Caco-2 (cell line): ENCODE measurements around the gene C1GALT1C1L. TPM values are rescaled to one million over a fixed set of nuclear protein-coding genes. Genes with fewer than 3 reads are reported as not detected.
"Not testable (repeated sequence)": the region's sequence is repeated elsewhere in the genome, so short reads cannot be mapped to it uniquely, and the experiment has no call there.

Experiments used
- BruUV-seq: library from RNA; stranded (reverse); fragments of 400-500 nt; replicated peaks from 2 replicates; lab custom pipeline; 2021; lab: Mats Ljungman, UMichigan
- CTCF ChIA-PET: fragments of 300-600 bp; sonication (Branson Sonifier 250); formaldehyde crosslinking; loops from one replicate; lab custom pipeline; 2022; ENCODE audit warnings: antibody characterized with exemption; lab: Charles Lee
- POLR2A ChIA-PET: fragments of 300-600 bp; sonication (Branson Sonifier 250); formaldehyde crosslinking; loops from one replicate; lab custom pipeline; 2022; ENCODE audit warnings: antibody characterized with exemption; lab: Charles Lee
- DNase-seq, 2 experiments: peaks; one replicate each; pipeline versions ENCODE4 v3.0.0 to v3.0.0-alpha.2; 2020 to 2022
- H3K27me3 ChIP-seq: replicated peaks from 2 replicates; pipeline ENCODE4 v1.6.0; 2011; ENCODE audit warnings: low read length; ENCODE audit not compliant: control insufficient read depth, insufficient read depth
- H3K36me3 ChIP-seq: 2 replicates; pipeline ENCODE4 v1.5.1; 2011; ENCODE audit warnings: low read length; ENCODE audit not compliant: control insufficient read depth, insufficient read depth
- H3K4me1 ChIP-seq: fragments of 250-450 bp; sonication (Bioruptor Pico); 2 replicates; pipeline ENCODE4 v1.5.1; 2020; ENCODE audit warnings: mild to moderate bottlenecking
- H3K4me3 ChIP-seq: 2 replicates; pipeline ENCODE4 v1.5.1; 2011; ENCODE audit warnings: low read depth, mild to moderate bottlenecking, control low read depth, low read length
- H3K9me3 ChIP-seq: fragments of 250-450 bp; sonication (Bioruptor Pico); 2 replicates; pipeline ENCODE4 v1.5.1; 2020; ENCODE audit warnings: mild to moderate bottlenecking, moderate library complexity
- H3K27ac Mint-ChIP-seq: one replicate; pipeline ENCODE4 v1.8.0; 2022; ENCODE audit warnings: mixed read lengths; ENCODE audit not compliant: unreplicated experiment
- H3K27me3 Mint-ChIP-seq: one replicate; pipeline ENCODE4 v1.8.0; 2022; ENCODE audit warnings: mixed read lengths; ENCODE audit not compliant: insufficient read depth, unreplicated experiment
- H3K36me3 Mint-ChIP-seq: one replicate; pipeline ENCODE4 v1.8.0; 2022; ENCODE audit warnings: mild to moderate bottlenecking, mixed read lengths; ENCODE audit not compliant: insufficient read depth, unreplicated experiment
- H3K4me1 Mint-ChIP-seq: one replicate; pipeline ENCODE4 v1.8.0; 2022; ENCODE audit warnings: low read depth, mixed read lengths; ENCODE audit not compliant: unreplicated experiment
- H3K4me3 Mint-ChIP-seq: one replicate; pipeline ENCODE4 v1.8.0; 2022; ENCODE audit warnings: mild to moderate bottlenecking, moderate library complexity, mixed read lengths; ENCODE audit not compliant: unreplicated experiment
- H3K9me3 Mint-ChIP-seq: one replicate; pipeline ENCODE4 v1.8.0; 2022; ENCODE audit warnings: mixed read lengths; ENCODE audit not compliant: unreplicated experiment
- intact Hi-C: fragments of 100-400 bp; cut with micrococcal nuclease; formaldehyde crosslinking; loops from one replicate; pipeline ENCODE4 v1.10.0; 2022; ENCODE audit not compliant: unreplicated experiment
- total RNA-seq: library from RNA; stranded (reverse); gene quantifications from 2 replicates; pipeline ENCODE4 v1.2.3, GENCODE V29; 2022
- TF ChIP-seq, protein P1 (sequence below), 2 experiments: fragments of 200-600 bp in 1 of 2; IDR thresholded peaks; 1 replicate in 1 of 2; 2 replicates in 1 of 2; pipeline versions ENCODE4 v1.5.1 to v1.8.0; 2011 to 2022; ENCODE audit warnings: antibody characterized with exemption in 1 of 2, control low read depth in 1 of 2, inconsistent platforms in 1 of 2, low read depth in 1 of 2, low read length in 1 of 2, mild to moderate bottlenecking in 1 of 2, moderate library complexity in 1 of 2; ENCODE audit not compliant: insufficient read depth in 1 of 2, severe bottlenecking in 1 of 2, unreplicated experiment in 1 of 2

C1GALT1C1L gene
- total RNA-seq, 1 experiment from 2014 or later: 1.0 TPM

DNA sequence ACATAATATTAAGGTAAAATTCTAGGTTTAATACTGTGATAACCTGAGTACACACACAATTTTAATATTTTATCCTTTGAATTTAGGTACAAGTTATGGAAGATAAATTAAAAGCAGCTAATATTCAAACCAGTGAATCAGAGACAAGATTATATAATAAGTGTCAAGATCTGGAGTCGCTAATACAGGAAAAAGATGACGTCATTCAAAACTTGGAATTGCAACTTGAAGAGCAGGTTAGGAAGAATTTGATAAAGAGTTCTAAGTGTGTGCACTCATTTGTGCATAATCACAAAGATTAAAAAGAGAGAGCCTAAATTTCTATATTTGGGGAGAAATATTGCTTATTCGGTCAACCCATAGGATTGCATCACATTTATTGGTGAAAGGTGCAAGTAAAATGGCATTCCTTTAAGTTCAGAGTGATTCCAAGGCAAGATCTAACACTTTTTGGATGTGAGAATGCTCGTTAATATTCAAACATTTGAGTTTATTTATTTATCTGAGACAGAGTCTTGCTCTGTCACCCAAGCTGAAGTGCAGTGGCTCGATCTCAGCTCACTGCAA lies 16.3 kb upstream of the C1GALT1C1L start:
- no peaks in the 10 kb centered on the region for H3K4me1 Mint-ChIP-seq
- no peaks in the 10 kb centered on the region for H3K9me3 Mint-ChIP-seq
- ChIA-PET POLR2A (no interaction called here), CTCF (no interaction called here)
- no TSS peak for BruUV-seq
- no peak overlapping the region for H3K4me3 ChIP-seq
- H3K27me3 Mint-ChIP-seq: peaks cover 10% of the 10 kb centered on the region
- no peaks in the 10 kb centered on the region for H3K36me3 Mint-ChIP-seq
- H3K27me3 ChIP-seq: 0 out of 2 replicates have a peak, but pooled peaks cover 2% of the 10 kb centered on the region
- intact Hi-C loops: no loop called here
- no peaks in the 10 kb centered on the region for H3K4me1 ChIP-seq
- TF ChIP-seq, protein P1, sequence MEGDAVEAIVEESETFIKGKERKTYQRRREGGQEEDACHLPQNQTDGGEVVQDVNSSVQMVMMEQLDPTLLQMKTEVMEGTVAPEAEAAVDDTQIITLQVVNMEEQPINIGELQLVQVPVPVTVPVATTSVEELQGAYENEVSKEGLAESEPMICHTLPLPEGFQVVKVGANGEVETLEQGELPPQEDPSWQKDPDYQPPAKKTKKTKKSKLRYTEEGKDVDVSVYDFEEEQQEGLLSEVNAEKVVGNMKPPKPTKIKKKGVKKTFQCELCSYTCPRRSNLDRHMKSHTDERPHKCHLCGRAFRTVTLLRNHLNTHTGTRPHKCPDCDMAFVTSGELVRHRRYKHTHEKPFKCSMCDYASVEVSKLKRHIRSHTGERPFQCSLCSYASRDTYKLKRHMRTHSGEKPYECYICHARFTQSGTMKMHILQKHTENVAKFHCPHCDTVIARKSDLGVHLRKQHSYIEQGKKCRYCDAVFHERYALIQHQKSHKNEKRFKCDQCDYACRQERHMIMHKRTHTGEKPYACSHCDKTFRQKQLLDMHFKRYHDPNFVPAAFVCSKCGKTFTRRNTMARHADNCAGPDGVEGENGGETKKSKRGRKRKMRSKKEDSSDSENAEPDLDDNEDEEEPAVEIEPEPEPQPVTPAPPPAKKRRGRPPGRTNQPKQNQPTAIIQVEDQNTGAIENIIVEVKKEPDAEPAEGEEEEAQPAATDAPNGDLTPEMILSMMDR (IDR thresholded peaks at IDR 0.05; ENCODE audit: insufficient read depth in 1 of 2, low read depth in 1 of 2, low read length in 1 of 2, severe bottlenecking in 1 of 2, unreplicated experiment in 1 of 2): no peak
- DNase-seq: no peak
- H3K36me3 ChIP-seq: no peaks in the 10 kb centered on the region
- H3K27ac Mint-ChIP-seq: no peak overlapping the region
- no peak overlapping the region for H3K4me3 Mint-ChIP-seq
- no peaks in the 10 kb centered on the region; the same call in 1 of the 2 replicates for H3K9me3 ChIP-seq

DNA sequence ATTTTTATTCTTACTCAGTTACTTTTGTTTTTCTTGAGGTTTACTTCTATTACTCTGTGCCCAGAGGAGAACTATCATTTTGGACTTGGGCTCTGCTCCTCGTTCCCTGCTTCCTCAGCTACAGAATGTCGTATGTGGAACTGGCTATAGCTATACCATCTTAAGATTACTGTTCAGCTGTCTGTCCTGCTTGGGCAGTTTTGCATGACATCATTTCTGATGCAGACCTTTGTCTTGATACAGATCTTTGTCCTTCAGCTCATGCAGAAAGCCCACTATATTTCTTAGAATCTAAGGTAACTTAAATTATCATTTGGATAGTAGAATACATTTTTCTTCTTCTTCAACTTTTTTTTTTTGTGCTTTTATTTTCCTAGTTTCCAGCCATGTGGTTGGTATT lies 13.8 kb upstream of the C1GALT1C1L start:
- Histone ChIP-seq H3K4me1 (no peaks in the 10 kb centered on the region), H3K27me3 (0 out of 2 replicates have a peak, but pooled peaks cover 2% of the 10 kb centered on the region), H3K4me3 (no peak overlapping the region), H3K36me3 (no peaks in the 10 kb centered on the region), H3K9me3 (no peaks in the 10 kb centered on the region; the same call in 1 of the 2 replicates)
- BruUV-seq: no TSS peak
- Mint-ChIP-seq H3K27me3 (peaks cover 10% of the 10 kb centered on the region), H3K27ac (no peak overlapping the region), H3K36me3 (no peaks in the 10 kb centered on the region), H3K9me3 (no peaks in the 10 kb centered on the region), H3K4me1 (no peaks in the 10 kb centered on the region), H3K4me3 (no peak overlapping the region)
- no peak for DNase-seq
- TF ChIP-seq, protein P1 (IDR thresholded peaks at IDR 0.05; ENCODE audit: insufficient read depth in 1 of 2, low read depth in 1 of 2, low read length in 1 of 2, severe bottlenecking in 1 of 2, unreplicated experiment in 1 of 2): no peak
- POLR2A ChIA-PET: interaction anchor here (0.7 kb wide), 1 partner anchor 11 kb away, joined by 4 read pairs; no protein-coding TSS in a partner anchor
- intact Hi-C loops: no loop called here
- CTCF ChIA-PET: no interaction called here

DNA sequence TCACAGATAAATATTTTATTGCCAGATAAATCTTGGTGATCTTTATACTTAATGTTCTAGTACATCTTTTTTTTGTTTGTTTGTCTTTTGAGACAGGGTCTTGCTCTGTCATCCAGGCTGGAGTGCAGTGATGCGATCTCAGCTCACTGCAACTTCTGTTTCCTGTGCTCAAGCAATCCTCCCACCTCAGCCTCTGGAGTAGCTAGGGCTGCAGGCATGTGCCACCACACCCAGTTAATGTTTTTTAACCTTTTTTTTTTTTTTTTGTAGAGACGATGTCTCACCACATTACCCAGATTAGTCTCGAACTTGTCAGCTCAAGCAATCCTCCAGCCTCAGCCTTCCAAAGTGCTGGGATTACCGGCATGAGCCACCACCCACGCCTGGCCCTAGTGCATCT lies 9.1 kb upstream of the C1GALT1C1L start:
- BruUV-seq: no TSS peak
- Mint-ChIP-seq H3K4me1 (no peaks in the 10 kb centered on the region), H3K27me3 (peaks cover 13% of the 10 kb centered on the region), H3K36me3 (no peaks in the 10 kb centered on the region), H3K4me3 (no peak overlapping the region), H3K9me3 (no peaks in the 10 kb centered on the region), H3K27ac (no peak overlapping the region)
- POLR2A ChIA-PET: no interaction called here
- no peaks in the 10 kb centered on the region for H3K4me1 ChIP-seq
- DNase-seq: no peak
- intact Hi-C loops: no loop called here
- H3K4me3 ChIP-seq: no peak overlapping the region
- TF ChIP-seq, protein P1 (IDR thresholded peaks at IDR 0.05; ENCODE audit: insufficient read depth in 1 of 2, low read depth in 1 of 2, low read length in 1 of 2, severe bottlenecking in 1 of 2, unreplicated experiment in 1 of 2): no peak
- H3K36me3 ChIP-seq: no peaks in the 10 kb centered on the region
- CTCF ChIA-PET: no interaction called here
- no peaks in the 10 kb centered on the region for H3K9me3 ChIP-seq
- peaks cover 2% of the 10 kb centered on the region; the same call in 1 of the 2 replicates for H3K27me3 ChIP-seq

DNA sequence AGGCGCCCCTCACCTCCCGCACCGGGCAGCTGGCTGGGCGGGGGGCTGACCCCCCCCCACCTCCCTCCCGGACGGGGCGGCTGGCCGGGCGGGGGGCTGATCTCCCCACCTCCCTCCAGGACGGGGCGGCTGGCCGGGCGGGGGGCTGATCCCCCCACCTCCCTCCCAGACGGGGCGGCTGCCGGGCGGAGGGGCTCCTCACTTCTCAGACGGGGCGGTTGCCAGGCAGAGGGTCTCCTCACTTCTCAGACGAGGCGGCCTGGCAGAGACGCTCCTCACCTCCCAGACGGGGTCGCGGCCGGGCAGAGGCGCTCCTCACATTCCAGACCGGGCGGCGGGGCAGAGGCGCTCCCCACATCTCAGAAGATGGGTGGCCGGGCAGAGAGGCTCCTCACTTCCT lies 1.6 kb upstream of the C1GALT1C1L start:
- H3K9me3 Mint-ChIP-seq, H3K4me1 ChIP-seq, intact Hi-C loops, H3K4me3 Mint-ChIP-seq, CTCF ChIA-PET, POLR2A ChIA-PET, H3K9me3 ChIP-seq, BruUV-seq, H3K27me3 Mint-ChIP-seq, H3K36me3 ChIP-seq, H3K27ac Mint-ChIP-seq, H3K4me1 Mint-ChIP-seq, H3K27me3 ChIP-seq, DNase-seq, H3K36me3 Mint-ChIP-seq, H3K4me3 ChIP-seq: not testable (repeated sequence)
